Measurements from ENCODE around the gene SEC31A.
"Not testable (repeated sequence)": the region's sequence is repeated elsewhere in the genome, so short reads cannot be mapped to it uniquely, and the experiment has no call there.

GRCh38 chr4:82913968-82914367 lies 23.0 kb upstream of the SEC31A start:
- not testable (repeated sequence) for TF ChIP-seq CTCF, POLR2A (IDR thresholded peaks at IDR 0.05)

All from adrenal gland (tissue), 5 donors.